ENCODE data around the gene CMTM5.
A peak's percentile ranks its signal among the peaks of the same experiment; 100 is the strongest.
"Not testable (repeated sequence)": the region's sequence is repeated elsewhere in the genome, so short reads cannot be mapped to it uniquely, and the experiment has no call there.

The CMTM5 gene

GRCh38 chr14:23379366-23380196 is 2.7 kb downstream of the CMTM5 start:
- peak; percentile 77 to 80 for ATAC-seq

DNA sequence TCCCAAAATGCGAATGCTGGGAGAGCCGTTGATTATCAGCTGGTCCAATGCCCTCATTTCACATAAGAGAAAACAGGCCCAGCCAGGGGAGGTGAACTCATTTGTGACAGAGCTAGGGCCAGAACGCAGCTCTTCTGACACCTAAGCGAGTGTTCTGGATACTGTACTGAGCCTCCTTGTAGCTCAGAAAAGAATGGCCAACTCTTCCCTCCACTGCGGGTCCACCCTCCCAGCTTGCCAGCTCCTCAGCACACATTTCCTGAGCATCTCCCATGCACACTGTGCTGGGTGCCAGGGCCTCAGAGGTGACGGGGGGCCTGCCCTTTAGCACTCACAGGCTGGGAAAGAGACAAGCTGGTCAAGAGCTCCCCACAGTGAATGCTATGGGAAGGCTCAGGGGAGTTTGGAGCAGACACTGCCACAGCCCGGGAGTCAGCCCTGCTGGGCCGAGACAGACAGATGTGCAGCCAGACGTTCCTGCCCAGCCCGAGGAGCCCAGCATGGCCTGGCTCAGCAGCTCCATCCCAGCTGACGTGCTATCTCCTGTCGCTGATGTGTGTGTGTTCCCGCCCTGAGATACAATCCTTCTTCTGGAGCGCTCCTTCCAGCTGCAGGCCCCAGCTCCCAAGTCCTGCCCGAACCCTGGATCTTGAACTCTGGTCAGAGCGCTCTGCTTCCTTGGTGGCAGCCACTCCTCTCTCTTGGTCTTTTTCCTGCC is 3.5 kb downstream of the CMTM5 start:
- no peak for ATAC-seq

- no peak for ATAC-seq
These were observed 4.1 kb downstream of the CMTM5 start for GRCh38 chr14:23380976-23381375.

DNA sequence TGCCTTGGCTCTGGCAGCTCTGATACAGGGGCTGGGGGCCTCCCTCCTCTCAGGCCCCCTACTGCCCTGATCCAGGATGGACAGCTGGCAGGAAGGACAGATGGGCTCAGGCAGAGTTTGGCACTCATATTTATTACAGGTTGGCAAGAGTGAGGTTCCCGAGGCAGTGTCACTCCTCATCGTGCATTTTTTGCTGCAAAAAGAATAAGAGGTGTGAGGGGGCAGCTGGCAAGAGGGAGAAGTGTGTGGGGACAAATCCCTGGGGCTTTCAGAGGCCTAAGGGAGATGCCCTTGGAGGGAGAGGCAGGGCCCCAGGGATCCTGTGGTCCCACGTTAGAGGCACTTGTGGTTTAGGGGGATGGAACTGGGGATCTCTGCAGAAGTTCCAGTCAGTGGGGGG is 5.0 kb downstream of the CMTM5 start:
- ATAC-seq: no peak

GRCh38 chr14:23382276-23382675 is 5.4 kb downstream of the CMTM5 start:
- ATAC-seq: no peak

DNA sequence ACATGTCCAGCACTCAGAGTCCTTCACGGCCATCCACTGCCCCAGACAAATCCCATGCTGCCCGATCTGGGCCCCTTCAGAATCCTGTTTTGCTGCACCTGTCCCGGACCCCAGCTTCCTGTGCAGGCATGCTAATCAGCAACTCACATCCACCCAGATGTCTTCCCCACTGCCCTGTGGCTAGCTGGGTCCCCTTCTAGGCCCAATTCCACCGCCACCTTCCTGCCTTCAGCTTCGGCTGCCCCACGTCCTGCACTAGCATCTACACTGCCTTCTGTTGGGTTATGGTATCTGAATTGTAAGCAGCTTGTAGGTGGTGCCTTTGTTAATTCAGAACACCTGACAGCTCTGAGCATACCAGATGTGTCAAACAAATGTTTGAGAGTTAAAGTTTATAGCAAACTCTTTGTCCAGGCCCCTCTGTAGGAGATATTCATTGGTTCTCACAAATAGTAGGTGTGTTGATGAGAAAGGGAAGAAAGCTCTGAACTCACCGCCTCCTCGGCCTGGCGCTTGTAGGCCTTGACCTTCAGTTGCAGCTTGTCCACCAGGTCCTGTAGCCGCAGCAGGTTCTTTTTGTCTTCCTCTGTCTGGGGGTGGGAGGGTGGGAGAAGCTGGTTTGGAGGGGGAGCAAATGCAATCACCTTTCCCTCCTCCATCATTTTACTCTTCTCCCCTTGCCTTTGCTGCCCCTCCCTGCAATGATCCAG is 6.0 kb downstream of the CMTM5 start:
- ATAC-seq: no peak

GRCh38 chr14:23384364-23385080 is 7.7 kb downstream of the CMTM5 start:
- ATAC-seq: no peak

GRCh38 chr14:23385244-23385641 is 8.4 kb downstream of the CMTM5 start:
- no peak for ATAC-seq

DNA sequence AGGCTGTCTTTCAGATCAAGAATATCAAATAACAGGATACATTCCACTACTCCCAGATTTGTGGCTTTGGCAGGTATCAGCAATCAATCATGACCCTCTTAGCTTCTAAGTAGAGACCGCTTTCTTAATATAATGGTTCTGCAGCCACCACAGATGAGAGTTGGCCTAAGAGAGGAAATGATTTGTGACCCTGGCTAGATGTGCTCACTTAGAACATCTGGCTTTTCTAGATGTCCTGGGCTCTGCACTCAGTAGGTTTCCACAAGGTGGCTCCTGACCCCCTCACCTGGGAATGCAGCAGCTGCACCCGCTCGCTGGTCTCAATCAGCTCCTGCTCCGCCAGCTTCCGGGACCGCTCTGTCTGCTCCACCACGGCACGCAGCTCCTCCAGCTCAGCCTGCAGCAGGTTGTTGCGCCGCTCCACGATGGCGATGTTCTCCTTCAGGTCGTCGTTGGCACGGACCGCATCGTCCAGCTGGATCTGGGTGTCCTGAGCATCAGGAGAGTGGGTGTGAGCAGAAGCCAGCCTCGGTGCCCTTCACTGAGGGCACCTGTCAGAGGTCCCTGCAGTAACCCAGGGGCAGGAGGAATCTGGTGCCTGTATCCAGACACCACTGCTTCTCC is 8.9 kb downstream of the CMTM5 start:
- no peak for ATAC-seq

DNA sequence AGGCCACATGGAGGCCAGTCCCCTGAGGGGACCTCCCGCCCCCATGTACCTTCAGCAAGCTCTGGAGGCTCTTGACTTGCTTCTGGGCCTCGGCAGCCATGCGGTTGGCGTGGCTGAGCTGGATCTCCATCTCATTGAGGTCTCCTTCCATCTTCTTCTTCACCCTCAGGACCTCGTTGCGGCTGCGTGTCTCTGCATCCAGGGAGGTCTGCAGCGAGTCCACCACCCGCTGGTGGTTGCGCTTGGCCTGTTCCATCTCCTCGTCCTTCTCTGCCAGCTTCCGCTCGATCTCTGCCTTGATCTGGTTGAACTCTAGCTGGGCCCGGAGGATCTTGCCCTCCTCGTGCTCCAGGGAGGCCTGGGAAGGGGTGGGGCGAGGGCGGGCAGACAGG is 9.4 kb downstream of the CMTM5 start:
- ATAC-seq: not testable (repeated sequence)

- no peak for ATAC-seq
These were observed 10.2 kb downstream of the CMTM5 start for GRCh38 chr14:23386999-23387398.

DNA sequence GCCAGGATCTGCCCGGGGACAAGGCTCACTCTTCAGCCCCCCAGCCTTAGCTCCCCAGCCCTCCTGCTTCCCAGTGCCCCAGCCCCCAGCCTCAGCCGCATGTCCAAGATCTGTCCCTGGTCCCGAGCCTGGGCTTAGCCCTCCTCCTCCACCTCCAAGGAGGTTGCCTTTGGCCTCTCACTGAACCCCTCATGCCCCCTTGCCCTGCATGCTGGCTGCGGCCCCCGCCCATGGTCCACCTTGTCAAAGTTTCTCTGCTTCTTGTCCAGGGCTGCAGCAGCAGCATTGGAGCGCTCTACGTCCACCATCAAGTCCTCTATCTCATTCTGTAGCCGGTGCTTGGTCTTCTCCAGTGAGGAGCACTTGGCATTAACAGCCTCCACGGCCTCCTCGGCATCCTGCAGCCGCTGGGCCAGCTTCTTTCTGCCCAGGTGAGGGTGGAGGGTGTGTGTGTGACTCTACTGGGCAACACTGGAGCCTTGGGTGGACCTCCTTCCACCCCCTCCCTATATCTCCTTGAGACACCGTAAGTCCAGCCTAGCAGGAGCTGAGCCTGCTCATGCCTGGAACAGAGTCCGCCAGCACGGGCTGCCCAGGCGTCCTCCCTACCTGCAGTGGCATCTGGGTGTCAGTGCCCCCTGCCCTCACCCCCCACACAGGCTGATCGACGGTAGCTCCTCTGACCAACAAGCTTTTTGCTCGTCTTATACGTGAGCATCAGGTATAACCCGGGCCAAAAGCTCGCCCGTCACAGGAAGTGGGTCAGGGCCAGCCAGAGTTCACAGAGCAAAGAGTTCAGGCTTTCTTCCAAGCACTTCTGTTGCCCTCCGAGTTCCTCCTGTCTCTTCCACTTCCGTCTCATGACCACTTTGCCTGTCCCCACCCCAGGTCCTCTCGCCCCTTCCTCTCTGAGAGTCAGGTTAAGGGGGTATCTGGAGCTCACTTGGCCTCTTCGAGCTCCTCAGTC is 11.4 kb downstream of the CMTM5 start:
- ATAC-seq: no peak

DNA sequence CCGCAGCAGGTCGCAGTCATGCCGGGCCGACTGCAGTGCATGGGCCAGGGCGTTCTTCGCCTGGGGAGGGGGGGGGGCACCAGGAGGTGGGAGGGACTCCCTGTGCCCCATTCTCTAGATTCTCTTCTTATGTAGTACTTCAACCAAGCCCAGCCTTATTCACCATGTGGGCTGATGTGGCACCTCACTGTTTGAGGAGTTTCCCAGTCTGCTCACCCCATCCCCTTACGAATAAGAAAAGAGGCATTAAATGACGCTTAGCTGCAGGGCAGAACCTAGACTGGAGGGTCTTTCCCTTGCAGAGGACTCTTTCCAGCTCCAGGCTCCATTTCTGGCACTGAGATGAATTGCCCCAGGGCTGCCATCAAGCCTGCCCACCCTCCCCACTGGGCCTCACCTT is 12.2 kb downstream of the CMTM5 start:
- ATAC-seq: no peak

DNA sequence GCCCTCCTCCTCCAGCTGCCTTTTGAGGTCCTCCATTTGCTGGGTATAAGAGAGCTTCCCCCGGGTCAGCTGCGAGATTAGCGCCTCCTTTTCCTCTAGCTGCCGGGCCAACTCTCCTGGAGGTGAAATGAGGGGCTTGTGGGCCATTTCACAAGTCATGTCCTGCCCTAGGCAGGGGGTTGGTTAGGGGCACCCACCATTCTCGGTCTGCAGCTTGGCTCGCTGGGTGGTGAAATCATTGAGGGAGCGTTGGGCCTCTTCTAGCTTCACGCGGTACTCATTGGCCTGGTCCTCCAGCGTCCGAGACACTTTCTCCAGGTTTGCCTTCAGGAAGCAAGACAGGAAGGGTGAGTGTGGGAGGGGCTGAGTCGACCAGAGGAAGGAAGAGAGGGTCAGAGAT is 12.6 kb downstream of the CMTM5 start:
- ATAC-seq: no peak

- not testable (repeated sequence) for ATAC-seq
These were observed 13.0 kb downstream of the CMTM5 start for GRCh38 chr14:23389871-23390270.

DNA sequence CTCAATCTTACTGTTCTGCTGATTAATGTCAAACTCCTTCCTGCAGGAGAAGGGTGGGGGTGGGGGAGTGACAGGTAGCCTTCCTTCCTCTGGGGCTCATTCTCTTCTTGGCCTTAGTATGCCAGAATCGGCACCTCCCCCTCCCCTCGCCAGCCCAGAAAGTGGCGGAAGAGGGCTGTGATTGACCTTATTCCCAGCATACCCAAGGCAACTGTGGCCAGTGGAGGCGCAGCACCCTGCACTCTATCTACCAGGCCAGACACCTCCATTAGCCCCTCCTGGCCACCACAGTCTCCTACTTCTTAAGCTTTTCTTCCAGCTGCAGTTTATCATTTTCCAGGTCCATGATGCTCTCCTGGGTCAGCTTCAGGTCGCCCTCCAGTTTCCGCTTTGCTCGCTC is 15.8 kb downstream of the CMTM5 start:
- no peak for ATAC-seq

GRCh38 chr14:23396126-23396525 is 19.3 kb downstream of the CMTM5 start:
- ATAC-seq: no peak

GRCh38 chr14:23396781-23397407 is 20.0 kb downstream of the CMTM5 start:
- ATAC-seq: no peak

DNA sequence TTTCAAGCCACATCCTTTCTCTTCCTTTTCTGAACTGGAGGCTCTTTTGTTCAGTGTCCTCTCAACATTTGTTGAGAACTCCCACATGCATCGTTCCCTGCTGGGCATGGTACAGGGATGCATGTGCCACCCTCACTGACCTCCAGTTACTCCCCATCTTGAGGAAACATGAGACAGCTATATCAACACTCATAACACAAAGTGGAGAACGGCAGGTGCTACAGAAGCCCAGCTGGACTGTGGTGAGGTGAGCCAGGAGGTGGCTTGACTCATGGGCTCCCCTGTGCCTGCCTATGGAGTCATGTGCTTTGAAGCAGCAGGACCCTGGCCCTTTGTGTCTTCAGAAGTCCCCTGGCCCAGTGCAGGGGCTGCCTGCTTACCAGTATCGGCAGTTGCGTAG is 21.5 kb downstream of the CMTM5 start:
- no peak for ATAC-seq

- ATAC-seq: no peak
These were observed 22.3 kb downstream of the CMTM5 start for GRCh38 chr14:23399136-23399535.

DNA sequence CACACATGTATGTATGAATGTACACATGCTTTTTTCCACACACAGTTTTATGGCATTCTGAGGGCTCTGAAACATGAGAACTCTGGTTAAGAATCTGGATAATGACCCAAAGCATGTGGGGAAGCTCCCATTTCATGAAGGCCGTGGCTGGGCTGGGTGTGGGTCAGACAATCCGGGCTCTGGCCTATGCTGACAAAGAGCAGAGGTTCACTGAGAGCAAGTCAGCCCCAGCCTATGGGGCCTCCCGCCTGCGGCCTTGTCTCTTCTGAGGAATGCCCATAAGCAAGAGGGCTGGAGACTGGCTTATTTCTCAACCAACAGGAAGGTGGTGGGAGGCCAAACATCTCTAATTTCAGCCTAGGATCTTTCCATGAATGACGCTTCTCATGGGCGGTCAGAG is 22.7 kb downstream of the CMTM5 start:
- no peak for ATAC-seq
